Neural cell (in vitro differentiated cells): ENCODE measurements around the gene LZTR1. TPM values are rescaled to one million over a fixed set of nuclear protein-coding genes. Genes with fewer than 3 reads are reported as not detected.
A peak's percentile ranks its signal among the peaks of the same experiment; 100 is the strongest.

ENCODE experiments used
- H2AFZ ChIP-seq: fragments of 200-600, 300-800 bp; sonication (generic), shearing (Covaris generic); 2 replicates; pipeline ENCODE4 v1.6.0; 2014; ENCODE audit warnings: low read depth, mild to moderate bottlenecking, antibody characterized with exemption, low read length, moderate library complexity
- H3F3A ChIP-seq: fragments of 200-600 bp; shearing (Covaris generic); 2 replicates; pipeline ENCODE4 v1.6.1; 2016; ENCODE audit warnings: mild to moderate bottlenecking, moderate library complexity, mixed read lengths, antibody characterized with exemption, low read length; ENCODE audit not compliant: insufficient read depth, poor library complexity, severe bottlenecking
- H3K27ac ChIP-seq: fragments of 200-600, 300-800 bp; sonication (generic), shearing (Covaris generic); 2 replicates; pipeline ENCODE4 v1.5.1; 2014; ENCODE audit warnings: mild to moderate bottlenecking, low read length, moderate library complexity
- H3K27me3 ChIP-seq: fragments of 300-800, 200-600 bp; sonication (generic), shearing (Covaris generic); 2 replicates; pipeline ENCODE4 v1.6.0; 2014; ENCODE audit warnings: mild to moderate bottlenecking, low read depth, low read length, moderate library complexity; ENCODE audit not compliant: insufficient read depth
- H3K36me3 ChIP-seq: fragments of 300-800, 200-600 bp; sonication (generic), shearing (Covaris generic); 2 replicates; pipeline ENCODE4 v1.5.1; 2014; ENCODE audit warnings: mild to moderate bottlenecking, antibody characterized with exemption, low read length, moderate library complexity; ENCODE audit not compliant: insufficient read depth
- H3K4me2 ChIP-seq: fragments of 300-800, 200-600 bp; sonication (generic), shearing (Covaris generic); 2 replicates; pipeline ENCODE4 v1.6.0; 2014; ENCODE audit warnings: mild to moderate bottlenecking, low read length
- H3K4me3 ChIP-seq: fragments of 300-800, 200-600 bp; sonication (generic), shearing (Covaris generic); 2 replicates; pipeline ENCODE4 v1.5.1; 2014; ENCODE audit warnings: mild to moderate bottlenecking, low read length, moderate library complexity
- H3K79me2 ChIP-seq: fragments of 200-600 bp; shearing (Covaris generic); replicated peaks from 2 replicates; pipeline ENCODE4 v1.6.0; 2014; ENCODE audit warnings: mild to moderate bottlenecking, low read length, moderate library complexity; ENCODE audit not compliant: insufficient read depth
- H3K9ac ChIP-seq: fragments of 300-800, 200-600 bp; sonication (generic), shearing (Covaris generic); 2 replicates; pipeline ENCODE4 v1.6.1; 2016; ENCODE audit warnings: mild to moderate bottlenecking, low read length, mixed read lengths
- H3K9me2 ChIP-seq: fragments of 200-600 bp; shearing (Covaris generic); 2 replicates; pipeline ENCODE4 v1.6.1; 2016; ENCODE audit warnings: mild to moderate bottlenecking, low read length, mixed read lengths; ENCODE audit not compliant: insufficient read depth
- H3K9me3 ChIP-seq: fragments of 200-600, 300-800 bp; sonication (generic), shearing (Covaris generic); 2 replicates; pipeline ENCODE4 v1.6.1; 2016; ENCODE audit warnings: mild to moderate bottlenecking, mixed run types, low read length, moderate library complexity, mixed read lengths
- H4K20me1 ChIP-seq: fragments of 200-600 bp; shearing (Covaris generic); 2 replicates; pipeline ENCODE4 v1.6.1; 2016; ENCODE audit warnings: mild to moderate bottlenecking, mixed run types; ENCODE audit not compliant: insufficient read depth
- CTCF ChIP-seq: fragments of 450-650 bp; IDR thresholded peaks from 2 replicates; pipeline ENCODE4 v1.5.1; 2014; ENCODE audit warnings: antibody characterized with exemption, mild to moderate bottlenecking, moderate library complexity; ENCODE audit not compliant: poor library complexity, severe bottlenecking
- EP300 ChIP-seq: fragments of 450-650 bp; conservative IDR thresholded peaks from 2 replicates; pipeline ENCODE4 v1.6.1; 2014; ENCODE audit warnings: antibody characterized with exemption, mild to moderate bottlenecking, moderate library complexity; ENCODE audit not compliant: poor library complexity, severe bottlenecking
- EZH2 ChIP-seq: fragments of 200-600, 300-800 bp; shearing (Covaris generic), sonication (generic); IDR thresholded peaks from 2 replicates; pipeline ENCODE4 v1.6.1; 2014; ENCODE audit warnings: antibody characterized with exemption, low read length, borderline replicate concordance, mild to moderate bottlenecking; ENCODE audit not compliant: insufficient read depth, poor library complexity, severe bottlenecking
- MXI1 ChIP-seq: fragments of 450-650 bp; conservative IDR thresholded peaks from 2 replicates; pipeline ENCODE4 v1.6.1; 2014; ENCODE audit warnings: antibody characterized with exemption, mild to moderate bottlenecking; ENCODE audit not compliant: poor library complexity, severe bottlenecking
- POLR2AphosphoS5 ChIP-seq: IDR thresholded peaks from 2 replicates; pipeline ENCODE4 v1.6.1; 2012
- RAD21 ChIP-seq: fragments of 450-650 bp; conservative IDR thresholded peaks from 2 replicates; pipeline ENCODE4 v1.6.1; 2014; ENCODE audit warnings: antibody characterized with exemption, mild to moderate bottlenecking, moderate library complexity
- REST ChIP-seq: IDR thresholded peaks from 2 replicates; pipeline ENCODE4 v1.6.1; 2012; ENCODE audit warnings: borderline replicate concordance
- SMC3 ChIP-seq: fragments of 450-650 bp; conservative IDR thresholded peaks from 2 replicates; pipeline ENCODE4 v1.6.1; 2014; ENCODE audit warnings: antibody characterized with exemption, mild to moderate bottlenecking, moderate library complexity; ENCODE audit not compliant: poor library complexity
- TAF1 ChIP-seq: IDR thresholded peaks from 2 replicates; pipeline ENCODE4 v1.6.1; 2012; ENCODE audit warnings: low read depth
- polyA plus RNA-seq: library from polyadenylated mRNA; depleted of rRNA; stranded (reverse); fragments of >200 nt; gene quantifications from 2 replicates; pipeline ENCODE4 v1.2.3, GENCODE V29; 2014

LZTR1 gene
- polyA plus RNA-seq, 1 donor from 2014 or later: 114 TPM

GRCh38 chr22:21014202-21014725, 32.2 kb downstream of the LZTR1 start:
- H3F3A ChIP-seq: peaks cover 3% of the 10 kb centered on the region
- no peaks in the 10 kb centered on the region for H4K20me1 ChIP-seq
- H2AFZ ChIP-seq: peak overlapping the region; percentile 35
- H3K36me3 ChIP-seq: no peaks in the 10 kb centered on the region
- no peaks in the 10 kb centered on the region for H3K27me3 ChIP-seq
- H3K9me2 ChIP-seq: no peaks in the 10 kb centered on the region
- peak overlapping the region; percentile 92 for H3K27ac ChIP-seq
- H3K9me3 ChIP-seq: no peaks in the 10 kb centered on the region
- H3K4me2 ChIP-seq: peak overlapping the region; percentile 92
- H3K4me3 ChIP-seq: peak overlapping the region; percentile 80
- H3K9ac ChIP-seq: peak overlapping the region; percentile 84
- TF ChIP-seq REST (peak; percentile 47), POLR2AphosphoS5 (peak; percentile 83), EP300 (peak; percentile 81), MXI1 (peak; percentile 96), EZH2 (no peak), RAD21 (peak; percentile 37), SMC3 (no peak), CTCF (no peak), TAF1 (no peak)
- peaks cover 22% of the 10 kb centered on the region for H3K79me2 ChIP-seq

- no peaks in the 10 kb centered on the region for H3K27me3 ChIP-seq
- H3K4me3 ChIP-seq: peak within 1 kb of the TSS; percentile 80
- no peak for TF ChIP-seq SMC3
- no peak for TF ChIP-seq TAF1
- TF ChIP-seq CTCF: no peak
- TF ChIP-seq EP300: no peak
- TF ChIP-seq MXI1: no peak
- TF ChIP-seq REST: no peak
- no peak for TF ChIP-seq EZH2
- no peak for TF ChIP-seq RAD21
- TF ChIP-seq POLR2AphosphoS5: no peak
- H3K9ac ChIP-seq: peak within 1 kb of the TSS; percentile 84
- peak within 1 kb of the TSS; percentile 92 for H3K27ac ChIP-seq
- H3K9me2 ChIP-seq: no peaks in the 10 kb centered on the region
- H2AFZ ChIP-seq: peak within 1 kb of the TSS; percentile 35
- H3K4me2 ChIP-seq: peak within 1 kb of the TSS; percentile 92
- H3K9me3 ChIP-seq: no peaks in the 10 kb centered on the region
- H3F3A ChIP-seq: peaks cover 3% of the 10 kb centered on the region
- H4K20me1 ChIP-seq: no peaks in the 10 kb centered on the region
- H3K79me2 ChIP-seq: peaks cover 22% of the 10 kb centered on the region
- no peaks in the 10 kb centered on the region for H3K36me3 ChIP-seq
These were observed 32.8 kb downstream of the LZTR1 start, which contains the start of gene P2RX6 for GRCh38 chr22:21014726-21015465. TSS of gene P2RX6 (plus strand) at chr22:21015165. CDS start at chr22:21015175, 10 bp downstream.
